HAP-1 (cell line): ENCODE results near the gene MLLT3.

Experiments
- DNase-seq, 2 experiments: peaks; one replicate each; pipeline ENCODE4 v3.0.0-alpha.2; 2016 to 2020; ENCODE audit warnings: low spot score in 2 of 2
- H3K27me3 ChIP-seq: fragments of 250-450 bp; sonication (Bioruptor Pico); 2 replicates; pipeline ENCODE4 v1.5.1; 2020; ENCODE audit warnings: low read depth, mild to moderate bottlenecking, moderate library complexity
- H3K36me3 ChIP-seq: fragments of 250-450 bp; sonication (Bioruptor Pico); replicated peaks from 2 replicates; pipeline ENCODE4 v1.5.1; 2020; ENCODE audit warnings: mild to moderate bottlenecking
- H3K4me1 ChIP-seq: fragments of 250-450 bp; sonication (Bioruptor Pico); 2 replicates; pipeline ENCODE4 v1.5.1; 2020; ENCODE audit warnings: mild to moderate bottlenecking
- H3K4me3 ChIP-seq: fragments of 250-450 bp; sonication (Bioruptor Pico); 2 replicates; pipeline ENCODE4 v1.5.1; 2020; ENCODE audit warnings: mild to moderate bottlenecking, moderate library complexity
- H3K9me3 ChIP-seq: fragments of 250-450 bp; sonication (Bioruptor Pico); 2 replicates; pipeline ENCODE4 v1.5.1; 2020; ENCODE audit warnings: mild to moderate bottlenecking, moderate library complexity
- in situ Hi-C: fragments of 300-500 bp; cut with MboI; formaldehyde crosslinking; loops from 3 replicates; pipeline ENCODE4 v1.14.3; 2020; ENCODE audit warnings: low sequenced_read_pairs, inconsistent platforms, mixed read lengths

The MLLT3 gene

GRCh38 chr9:20380546-20380945 is 241.8 kb downstream of the MLLT3 start:
- in situ Hi-C loops: no loop called here
- Histone ChIP-seq H3K36me3 (no peaks in the 10 kb centered on the region), H3K4me3 (no peak overlapping the region), H3K27me3 (no peaks in the 10 kb centered on the region), H3K4me1 (peaks cover 8% of the 10 kb centered on the region), H3K9me3 (no peaks in the 10 kb centered on the region)
- DNase-seq: no peak

- H3K36me3 ChIP-seq: no peaks in the 10 kb centered on the region
- H3K27me3 ChIP-seq: no peaks in the 10 kb centered on the region
- DNase-seq: peak in 1 of 2 experiments; percentile 68
- in situ Hi-C loops: no loop called here
- peaks cover 8% of the 10 kb centered on the region for H3K4me1 ChIP-seq
- H3K4me3 ChIP-seq: no peak overlapping the region
- H3K9me3 ChIP-seq: no peaks in the 10 kb centered on the region
Measured at GRCh38 chr9:20379804-20380225, 242.5 kb downstream of the MLLT3 start.

- Histone ChIP-seq H3K4me3 (no peak overlapping the region), H3K4me1 (peaks cover 8% of the 10 kb centered on the region), H3K27me3 (no peaks in the 10 kb centered on the region), H3K36me3 (no peaks in the 10 kb centered on the region), H3K9me3 (no peaks in the 10 kb centered on the region)
- in situ Hi-C loops: no loop called here
- DNase-seq: peak in 1 of 2 experiments; percentile 58
Measured at GRCh38 chr9:20378851-20379250, 243.4 kb downstream of the MLLT3 start.

- H3K9me3 ChIP-seq: no peaks in the 10 kb centered on the region
- peaks cover 8% of the 10 kb centered on the region for H3K4me1 ChIP-seq
- H3K27me3 ChIP-seq: no peaks in the 10 kb centered on the region
- in situ Hi-C loops: no loop called here
- no peaks in the 10 kb centered on the region for H3K36me3 ChIP-seq
- no peak for DNase-seq
- no peak overlapping the region for H3K4me3 ChIP-seq
Measured at GRCh38 chr9:20377790-20378189, 244.5 kb downstream of the MLLT3 start.

GRCh38 chr9:20376731-20377375 is 245.4 kb downstream of the MLLT3 start:
- H3K4me1 ChIP-seq: peaks cover 8% of the 10 kb centered on the region

GRCh38 chr9:20376042-20376441 is 246.3 kb downstream of the MLLT3 start:
- no peak for DNase-seq
- H3K36me3 ChIP-seq: no peaks in the 10 kb centered on the region
- in situ Hi-C loops: no loop called here

More at GRCh38 chr9:20376731-20377375, 245.4 kb downstream of the MLLT3 start:
- DNase-seq: no peak
- Histone ChIP-seq H3K9me3 (no peaks in the 10 kb centered on the region), H3K36me3 (no peaks in the 10 kb centered on the region), H3K4me3 (no peak overlapping the region), H3K27me3 (no peaks in the 10 kb centered on the region)
- in situ Hi-C loops: no loop called here

GRCh38 chr9:20373263-20373662 is 249.0 kb downstream of the MLLT3 start:
- no peaks in the 10 kb centered on the region for H3K27me3 ChIP-seq
- H3K9me3 ChIP-seq: no peaks in the 10 kb centered on the region
- H3K36me3 ChIP-seq: no peaks in the 10 kb centered on the region
- in situ Hi-C loops: no loop called here
- H3K4me3 ChIP-seq: no peak overlapping the region
- DNase-seq: no peak
- no peaks in the 10 kb centered on the region for H3K4me1 ChIP-seq

More at GRCh38 chr9:20376042-20376441, 246.3 kb downstream of the MLLT3 start:
- Histone ChIP-seq H3K4me3 (no peak overlapping the region), H3K9me3 (no peaks in the 10 kb centered on the region), H3K27me3 (no peaks in the 10 kb centered on the region), H3K4me1 (peaks cover 8% of the 10 kb centered on the region)

GRCh38 chr9:20369391-20369790 is 252.9 kb downstream of the MLLT3 start:
- Histone ChIP-seq H3K9me3 (no peaks in the 10 kb centered on the region), H3K4me3 (no peak overlapping the region), H3K4me1 (peaks cover 5% of the 10 kb centered on the region), H3K27me3 (no peaks in the 10 kb centered on the region), H3K36me3 (no peaks in the 10 kb centered on the region)
- no peak for DNase-seq
- in situ Hi-C loops: no loop called here

- no peaks in the 10 kb centered on the region for H3K9me3 ChIP-seq
- in situ Hi-C loops: no loop called here
- H3K27me3 ChIP-seq: no peaks in the 10 kb centered on the region
- peaks cover 8% of the 10 kb centered on the region for H3K4me1 ChIP-seq
- H3K36me3 ChIP-seq: no peaks in the 10 kb centered on the region
- DNase-seq: no peak
- H3K4me3 ChIP-seq: no peak overlapping the region
Measured at GRCh38 chr9:20367855-20368254, 254.4 kb downstream of the MLLT3 start.

- Histone ChIP-seq H3K27me3 (no peaks in the 10 kb centered on the region), H3K4me3 (no peak overlapping the region), H3K9me3 (no peaks in the 10 kb centered on the region), H3K4me1 (peaks cover 8% of the 10 kb centered on the region), H3K36me3 (no peaks in the 10 kb centered on the region)
- DNase-seq: peak in 1 of 2 experiments; percentile 24
- in situ Hi-C loops: no loop called here
Measured at GRCh38 chr9:20364959-20365358, 257.3 kb downstream of the MLLT3 start.

- Histone ChIP-seq H3K27me3 (no peaks in the 10 kb centered on the region), H3K4me1 (peaks cover 11% of the 10 kb centered on the region), H3K9me3 (no peaks in the 10 kb centered on the region), H3K4me3 (no peak overlapping the region), H3K36me3 (no peaks in the 10 kb centered on the region)
- DNase-seq: no peak
- in situ Hi-C loops: no loop called here
Measured at GRCh38 chr9:20363233-20363632, 259.1 kb downstream of the MLLT3 start.

GRCh38 chr9:20361656-20362570 is 260.4 kb downstream of the MLLT3 start:
- Histone ChIP-seq H3K27me3 (no peaks in the 10 kb centered on the region), H3K9me3 (no peaks in the 10 kb centered on the region), H3K4me1 (peaks cover 13% of the 10 kb centered on the region), H3K36me3 (no peaks in the 10 kb centered on the region), H3K4me3 (no peak overlapping the region)
- no peak for DNase-seq
- in situ Hi-C loops: no loop called here

GRCh38 chr9:20361229-20361628 is 261.1 kb downstream of the MLLT3 start:
- Histone ChIP-seq H3K4me3 (no peak overlapping the region), H3K27me3 (no peaks in the 10 kb centered on the region), H3K9me3 (no peaks in the 10 kb centered on the region), H3K4me1 (peaks cover 14% of the 10 kb centered on the region), H3K36me3 (no peaks in the 10 kb centered on the region)
- in situ Hi-C loops: no loop called here
- DNase-seq: no peak

- peaks cover 6% of the 10 kb centered on the region for H3K4me1 ChIP-seq
- in situ Hi-C loops: loop anchor here (10.0 kb wide), 1 partner anchor 587 kb away; no protein-coding TSS in a partner anchor
- H3K9me3 ChIP-seq: no peaks in the 10 kb centered on the region
- H3K36me3 ChIP-seq: no peaks in the 10 kb centered on the region
- no peak overlapping the region for H3K4me3 ChIP-seq
- DNase-seq: no peak
- H3K27me3 ChIP-seq: no peaks in the 10 kb centered on the region
Measured at GRCh38 chr9:20358207-20358606, 264.1 kb downstream of the MLLT3 start.
